GM19328 (cell line): Measurements from ENCODE around the gene TMEM238L.

Source experiments
- ATAC-seq: cut with Tn5 transposase; IDR thresholded peaks from one replicate; pipeline ENCODE4 v1.9.1; 2021; ENCODE audit warnings: mild to moderate bottlenecking, moderate library complexity; ENCODE audit not compliant: unreplicated experiment

TMEM238L gene

DNA sequence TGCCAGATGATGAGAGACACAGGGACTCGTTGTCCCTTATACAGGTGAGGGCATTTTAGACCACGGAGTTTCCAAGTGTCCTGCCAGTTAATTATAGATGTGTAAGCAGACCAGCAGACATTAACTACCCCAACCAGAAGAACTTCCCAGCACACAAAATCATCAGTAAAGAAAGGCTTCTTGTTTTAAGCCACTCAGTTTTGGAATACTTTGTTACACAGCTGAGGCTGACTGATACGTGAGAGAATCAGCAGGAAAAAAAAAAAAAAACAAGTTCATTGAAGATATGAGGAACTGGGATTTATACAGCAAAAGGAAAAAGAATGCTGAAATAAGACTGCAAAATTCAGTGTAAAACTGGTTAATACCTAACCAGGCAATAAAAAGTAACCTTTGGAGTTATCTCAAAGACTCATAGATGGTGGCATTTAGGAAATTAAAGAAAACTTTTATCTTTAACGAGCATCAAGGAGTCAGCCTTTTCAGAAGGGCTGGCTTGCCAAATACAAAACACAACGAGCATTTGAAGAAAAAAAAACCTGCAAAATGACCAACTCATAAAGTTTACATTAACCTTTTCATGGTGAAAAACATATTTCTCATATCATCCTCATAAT is 28.1 kb downstream of the TMEM238L start:
- no peak for ATAC-seq

DNA sequence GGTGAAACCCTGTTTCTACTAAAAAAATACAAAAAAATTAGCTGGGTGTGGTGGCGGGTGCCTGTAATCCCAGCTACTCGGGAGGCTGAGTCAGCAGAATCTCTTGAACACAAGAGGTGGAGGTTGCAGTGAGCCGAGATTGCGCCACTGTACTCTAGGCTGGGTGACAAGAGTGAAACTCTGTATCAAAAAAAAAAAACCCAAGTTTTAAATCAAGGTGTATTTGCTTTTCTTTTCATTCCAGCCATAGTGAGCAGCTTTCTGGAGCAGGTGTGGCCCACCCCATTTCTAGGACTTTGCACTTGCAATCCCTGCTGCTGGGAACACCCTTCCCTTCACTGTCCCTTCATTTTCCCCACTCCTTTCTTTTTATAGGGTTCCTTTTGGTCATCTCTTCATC is 28.8 kb downstream of the TMEM238L start:
- no peak for ATAC-seq

DNA sequence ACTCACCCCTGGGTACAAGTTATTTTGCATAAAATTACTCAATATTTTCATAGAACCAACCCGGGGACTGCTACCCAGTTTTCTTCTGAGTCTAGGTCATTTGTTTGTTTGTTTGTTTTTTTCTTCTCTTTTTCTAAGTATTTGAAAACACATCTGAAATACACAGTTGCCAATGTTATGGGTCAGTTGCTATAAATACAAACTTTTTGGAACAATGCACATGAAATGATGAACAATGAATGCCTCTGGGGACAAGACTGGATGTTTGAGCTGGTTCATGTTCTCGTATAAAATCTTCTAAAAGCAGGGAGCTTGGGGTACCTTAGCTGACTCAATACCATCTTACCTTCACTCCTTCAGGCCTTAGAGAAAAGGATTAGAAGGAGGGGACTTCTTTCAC is 30.5 kb downstream of the TMEM238L start:
- ATAC-seq: no peak

DNA sequence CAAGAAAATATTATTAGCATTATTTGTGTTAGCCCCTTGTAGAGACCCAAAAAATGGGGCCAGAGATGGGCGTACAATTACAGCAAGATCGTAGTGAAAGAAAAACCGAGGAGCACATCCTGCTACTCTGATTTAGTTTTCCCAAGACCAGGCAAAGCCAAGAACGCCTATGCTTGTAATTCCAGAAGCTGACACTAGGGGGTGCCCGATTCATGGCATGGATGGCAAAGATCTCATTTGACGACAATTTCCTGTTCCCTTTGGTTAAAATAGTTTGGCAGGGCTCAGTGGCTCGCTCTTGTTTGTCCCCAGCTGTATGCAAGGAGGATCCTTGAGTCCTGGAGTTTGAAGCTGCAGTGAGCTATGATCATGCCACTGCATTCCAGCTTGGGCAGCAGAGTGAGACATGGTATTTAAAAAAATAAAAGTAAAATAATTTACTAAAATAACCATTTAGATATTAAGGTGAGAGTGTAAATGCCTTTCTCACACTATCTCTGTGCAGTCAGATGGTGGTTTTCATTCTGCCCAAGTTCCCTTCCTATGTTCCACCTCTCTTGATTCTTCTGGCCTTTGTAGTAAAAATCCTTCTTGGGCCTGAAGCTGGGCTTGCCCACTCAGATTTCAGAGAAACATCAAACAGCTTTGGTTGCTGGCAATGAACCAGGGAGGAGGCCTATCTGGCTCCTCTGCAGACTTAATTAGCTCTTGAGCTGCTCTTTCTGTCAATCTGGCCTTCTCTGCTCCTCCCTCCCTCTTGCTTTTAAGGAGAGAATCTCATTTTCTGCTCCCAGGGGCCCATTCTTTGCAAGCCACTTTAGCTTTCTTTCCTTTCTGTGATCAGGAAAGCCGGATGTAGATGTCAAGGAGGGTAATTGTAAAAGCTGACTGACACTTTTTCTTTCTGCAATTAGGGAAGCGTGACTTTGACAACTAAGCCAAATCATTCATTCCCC is 31.2 kb downstream of the TMEM238L start:
- no peak for ATAC-seq

DNA sequence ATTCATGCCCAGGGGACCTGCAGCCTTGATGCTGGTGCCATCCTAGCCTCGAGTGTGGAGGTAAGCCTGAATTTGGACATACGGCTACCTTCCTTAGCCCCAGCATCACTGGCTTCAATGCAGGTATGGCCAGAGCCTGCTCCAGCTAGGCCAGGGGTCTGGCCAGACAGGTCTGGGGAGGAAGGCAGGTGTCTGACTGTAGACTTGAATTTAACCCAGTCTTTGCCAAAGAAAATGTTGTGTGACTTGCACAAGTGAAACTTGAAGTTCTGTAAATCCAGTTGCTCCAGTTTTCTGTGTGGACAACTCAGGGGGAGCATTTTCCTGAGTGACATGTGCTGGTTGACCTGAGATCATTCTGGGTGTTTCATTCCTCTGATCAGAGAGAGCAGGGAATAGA is 32.8 kb downstream of the TMEM238L start:
- no peak for ATAC-seq

DNA sequence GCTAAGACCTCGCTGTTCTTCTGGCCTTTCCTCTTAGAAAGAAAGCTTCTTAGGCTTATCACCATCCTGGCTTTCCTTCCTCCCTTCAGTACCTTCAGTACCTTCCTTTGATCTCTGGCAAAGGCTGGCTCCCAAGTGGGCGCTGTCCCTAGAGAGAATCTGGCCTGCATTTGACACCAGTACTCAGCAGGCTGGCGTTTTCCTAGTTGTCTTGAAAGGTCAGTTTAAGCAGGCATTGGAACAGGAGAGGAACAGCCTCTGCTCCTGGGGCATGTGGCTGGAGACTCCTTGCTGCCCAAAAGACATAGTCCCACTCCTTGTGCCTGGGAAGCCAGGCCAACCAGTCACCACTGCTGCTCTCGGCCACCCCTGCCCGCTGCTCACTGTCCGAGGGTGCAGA is 34.1 kb downstream of the TMEM238L start:
- no peak for ATAC-seq

DNA sequence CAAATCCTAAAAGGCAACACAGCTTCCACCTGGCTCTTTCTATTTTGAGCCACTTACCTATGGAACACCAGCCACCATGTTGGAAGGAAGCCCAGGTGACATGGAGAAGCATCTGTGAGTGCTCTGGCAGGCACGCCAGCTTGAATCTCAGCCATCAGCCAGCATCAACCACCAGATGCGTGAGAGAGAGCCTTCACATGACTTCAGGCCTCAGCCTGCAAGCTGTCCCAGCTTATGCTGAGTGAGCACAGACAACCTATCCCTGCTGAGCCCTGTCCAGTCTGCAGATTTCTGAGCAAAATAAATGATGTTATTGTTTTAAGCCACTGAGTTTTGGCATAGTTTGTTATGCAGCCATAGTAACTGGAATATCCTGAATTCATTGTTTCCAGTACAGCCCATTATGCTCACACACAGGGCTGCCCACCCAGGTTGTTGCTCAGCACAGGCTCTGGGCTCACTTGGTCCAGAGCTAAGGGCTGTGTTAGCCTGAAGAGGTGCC is 35.1 kb downstream of the TMEM238L start:
- no peak for ATAC-seq

DNA sequence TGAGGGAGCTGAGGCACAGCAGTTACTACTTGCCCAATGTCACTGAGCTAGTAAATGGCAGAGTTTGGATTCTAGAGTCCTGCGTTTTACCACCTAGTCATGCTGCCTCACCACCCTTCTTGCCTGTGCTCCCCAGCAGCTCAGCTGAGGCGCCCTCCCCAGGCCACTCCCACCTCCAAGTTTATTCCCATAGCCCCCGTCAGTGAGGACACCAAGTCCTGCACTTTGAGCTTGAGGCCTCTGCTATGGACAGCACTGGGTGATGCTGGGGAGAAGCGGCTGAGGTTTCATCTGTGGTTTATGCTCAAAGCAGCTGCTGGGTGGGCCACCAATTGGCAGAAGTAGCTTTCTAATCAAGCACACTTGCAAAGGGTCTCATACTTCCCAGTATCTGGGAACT is 36.7 kb downstream of the TMEM238L start:
- no peak for ATAC-seq

DNA sequence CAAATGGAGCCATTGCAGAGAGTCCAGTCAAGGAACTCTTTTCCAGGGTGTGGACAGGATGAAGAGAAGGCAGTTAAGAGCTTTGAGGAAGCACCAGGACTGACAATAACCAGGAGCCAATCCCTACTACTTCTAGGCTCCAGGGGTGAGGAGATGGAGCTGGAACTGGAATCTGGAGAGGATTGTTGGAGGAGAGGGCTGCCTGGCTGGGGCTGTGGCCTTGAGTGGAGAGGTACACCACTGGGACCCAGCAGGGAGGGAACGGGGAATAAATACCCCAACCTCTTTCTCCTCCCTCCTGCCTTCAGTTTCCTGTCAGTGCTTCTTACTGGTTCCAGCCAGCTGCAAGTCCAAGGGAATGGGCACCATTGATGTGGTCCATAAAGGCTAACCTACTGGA is 41.9 kb downstream of the TMEM238L start:
- no peak for ATAC-seq

DNA sequence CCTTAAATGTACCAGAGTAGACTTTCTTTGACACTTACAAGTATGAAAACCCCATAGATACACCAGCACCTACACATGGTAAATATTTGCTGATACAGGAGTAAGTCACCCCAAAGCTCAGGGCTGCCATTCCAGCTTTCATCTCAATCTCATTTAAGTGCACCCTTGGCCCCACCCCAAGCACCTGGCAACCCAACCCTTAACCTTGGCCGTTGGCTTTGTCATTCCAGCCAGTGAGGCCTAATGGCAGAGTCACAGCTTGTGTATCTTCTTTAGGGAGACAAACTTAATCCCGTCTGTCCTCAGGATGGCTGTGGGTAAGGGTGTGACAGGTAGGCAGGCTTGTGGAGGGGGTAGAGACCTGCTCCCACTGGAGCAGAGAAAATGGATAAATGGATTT is 42.6 kb downstream of the TMEM238L start:
- ATAC-seq: no peak

DNA sequence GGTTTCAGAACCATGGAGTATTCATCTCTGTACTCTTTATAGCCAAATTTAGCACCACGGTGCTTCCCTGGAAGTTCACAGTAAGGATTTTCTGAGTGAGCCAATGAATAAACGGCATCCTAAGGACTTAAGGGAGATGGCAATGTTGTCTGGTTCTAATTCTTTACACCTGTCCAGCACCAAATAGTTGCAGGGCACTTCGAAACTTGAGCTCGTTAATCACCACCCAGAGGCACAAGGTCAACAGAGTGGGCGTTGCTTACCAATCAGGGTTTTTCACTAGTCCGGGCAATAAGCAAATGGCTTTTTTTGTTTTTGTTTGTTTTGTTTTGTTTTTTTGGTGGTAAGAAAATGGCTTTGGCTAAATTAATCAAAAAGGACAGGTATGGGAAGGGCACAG is 45.8 kb downstream of the TMEM238L start:
- no peak for ATAC-seq

DNA sequence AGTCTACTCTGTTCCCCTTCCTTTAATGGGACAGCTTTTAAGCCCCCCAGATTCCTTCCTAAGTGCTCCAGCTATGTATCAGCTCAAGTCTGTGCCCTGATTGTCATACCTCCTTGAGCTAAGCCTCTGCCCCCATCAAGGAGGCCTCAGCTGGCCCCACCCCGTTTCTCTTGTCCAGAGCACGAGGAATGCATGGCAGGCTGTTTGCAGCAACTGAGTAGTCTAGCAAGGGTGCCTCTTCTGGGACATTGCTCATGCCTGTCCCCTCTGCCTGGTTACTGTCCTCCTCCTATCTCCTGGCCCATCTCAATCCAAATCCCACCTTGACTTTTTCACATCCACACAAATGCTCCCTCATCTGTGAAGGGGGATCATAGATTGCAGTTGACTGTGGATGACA is 46.3 kb downstream of the TMEM238L start:
- ATAC-seq: no peak

DNA sequence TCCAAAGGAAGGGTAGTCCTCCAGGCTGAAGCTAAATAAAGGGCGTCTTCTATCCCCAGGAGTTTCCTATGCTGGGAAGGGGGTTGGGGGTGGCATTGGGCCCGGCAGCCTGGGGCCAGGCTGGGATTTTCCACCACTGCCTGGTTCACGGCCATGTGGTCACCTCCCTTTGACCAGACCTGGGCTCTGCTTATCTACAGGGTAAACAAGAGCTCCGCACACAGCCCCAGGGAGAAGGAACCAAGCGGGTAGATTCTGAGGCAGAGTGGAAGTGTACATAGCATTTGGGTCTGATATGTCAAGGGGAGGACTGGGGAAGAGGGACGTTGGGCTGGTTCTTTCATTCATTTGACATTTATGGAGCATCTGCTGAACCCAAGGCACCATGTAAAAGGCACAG is 46.8 kb downstream of the TMEM238L start:
- ATAC-seq: no peak

DNA sequence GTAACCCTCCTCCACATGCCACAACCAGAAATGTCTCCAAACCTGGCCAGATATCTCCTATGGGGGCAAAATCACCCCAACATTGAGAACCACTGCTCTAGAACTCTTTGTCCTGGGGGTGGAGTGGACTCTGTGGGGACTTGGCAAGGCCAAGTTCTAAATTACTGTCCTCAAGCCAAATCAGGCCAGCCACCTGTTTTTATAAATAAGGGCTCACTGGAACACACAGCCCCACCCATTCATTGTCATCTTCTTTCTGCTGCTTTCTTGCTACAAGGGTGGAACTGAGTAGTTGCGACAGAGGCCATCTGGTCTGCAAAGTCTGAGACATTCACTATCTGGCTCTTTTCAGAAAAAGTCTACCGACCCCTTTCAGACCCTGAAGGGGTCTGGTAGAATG is 47.3 kb downstream of the TMEM238L start:
- ATAC-seq: no peak

DNA sequence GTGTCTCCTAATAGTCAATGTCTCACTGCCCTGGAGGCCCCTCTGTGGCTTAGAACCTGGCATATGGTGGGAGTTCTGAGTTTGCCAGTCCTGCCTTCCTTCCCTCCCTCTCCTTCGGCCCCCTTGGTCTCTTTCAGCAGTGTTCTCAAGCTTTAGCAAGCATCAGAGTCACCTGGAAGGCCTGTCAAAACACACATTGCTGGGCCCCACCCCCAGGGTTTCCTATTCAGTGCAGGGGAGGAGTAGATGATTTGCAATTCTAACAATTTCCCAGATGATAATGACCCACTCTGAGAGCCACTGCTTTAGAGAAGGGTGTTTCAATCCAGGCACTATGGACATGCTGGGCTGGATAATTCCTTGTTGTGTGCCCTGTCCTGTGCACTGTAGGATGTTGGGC is 47.7 kb downstream of the TMEM238L start:
- no peak for ATAC-seq

DNA sequence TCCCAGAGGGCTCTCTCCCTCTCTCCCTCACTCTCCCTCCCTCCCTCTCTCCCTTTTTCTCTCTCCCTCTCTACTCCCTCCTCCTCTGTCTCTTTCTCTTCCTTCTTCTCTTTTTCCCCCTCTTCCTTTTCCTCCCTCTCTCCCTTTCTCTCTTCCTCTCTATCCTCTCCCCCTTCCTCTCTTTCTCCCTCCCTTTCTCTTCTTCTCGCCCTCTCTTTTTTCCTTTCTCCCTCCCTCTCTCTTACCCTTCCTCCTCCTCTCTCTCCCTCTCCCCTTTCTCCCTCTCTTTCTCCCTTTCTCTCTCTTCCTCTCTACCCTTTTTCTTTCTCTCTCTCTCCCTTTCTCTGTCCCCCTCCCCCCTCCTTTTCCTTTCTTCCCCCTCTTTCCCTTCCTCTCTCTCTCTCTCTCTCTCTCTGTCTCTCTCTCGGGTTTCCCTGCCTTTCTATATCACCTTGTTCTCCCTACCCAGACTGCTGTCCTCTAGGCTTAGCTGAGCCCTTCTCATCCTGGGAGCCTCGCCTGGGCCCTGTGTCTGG is 48.2 kb downstream of the TMEM238L start:
- ATAC-seq: no peak

DNA sequence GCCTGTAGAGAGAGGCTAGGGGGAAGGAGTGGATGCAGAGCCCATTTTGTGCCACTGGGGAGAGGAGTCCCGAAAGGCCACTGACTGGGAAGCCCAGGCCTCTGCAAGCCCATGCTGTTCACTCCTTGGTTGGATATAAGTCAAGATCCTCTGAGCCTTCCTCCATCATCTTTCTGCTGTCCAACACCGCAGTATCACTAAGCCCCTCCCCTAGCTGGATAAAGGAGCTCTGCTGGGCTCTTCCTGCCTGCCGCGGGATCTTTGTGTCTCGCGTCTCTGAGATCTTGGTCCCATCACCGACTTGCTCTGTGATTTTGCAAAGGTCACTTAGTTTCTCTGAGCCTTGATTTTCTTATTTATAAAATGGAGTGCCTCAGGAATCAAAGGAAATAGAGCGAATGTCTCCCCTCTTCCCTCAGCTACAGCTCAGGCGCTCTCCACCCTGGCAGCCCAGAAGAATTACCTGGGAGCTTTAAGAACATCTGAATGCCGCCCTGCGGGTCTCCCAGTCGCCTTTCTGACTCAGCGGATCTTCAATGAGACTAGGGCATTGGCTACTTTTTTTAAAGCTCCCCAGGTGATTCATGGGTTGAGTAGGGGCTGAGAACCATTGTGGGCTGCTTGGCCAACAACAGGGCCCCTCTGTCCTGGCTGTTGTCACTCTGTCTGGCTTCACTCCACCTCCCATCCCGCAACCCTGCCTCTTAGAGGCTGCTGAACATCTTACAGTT is 48.9 kb downstream of the TMEM238L start:
- ATAC-seq: no peak

DNA sequence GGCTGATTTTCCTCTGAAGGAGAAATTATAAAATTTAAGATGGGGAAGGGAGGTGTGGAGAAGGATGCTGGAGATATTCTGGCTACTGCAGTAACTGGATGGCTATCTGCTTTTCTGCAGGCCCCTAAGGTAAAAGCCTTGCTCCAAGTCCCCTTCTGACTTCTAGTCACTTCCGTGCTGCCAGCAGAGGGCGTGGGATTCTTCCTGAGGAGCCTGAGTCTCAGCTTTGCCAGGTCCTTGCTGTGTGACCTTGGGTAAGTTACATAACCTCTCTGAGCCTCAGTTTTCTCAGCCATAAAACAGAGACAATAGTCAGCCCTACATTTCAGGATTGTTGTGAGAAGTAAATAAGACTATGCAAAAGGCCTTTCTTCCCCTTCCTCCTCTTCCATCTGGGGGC is 49.8 kb downstream of the TMEM238L start:
- ATAC-seq: no peak

DNA sequence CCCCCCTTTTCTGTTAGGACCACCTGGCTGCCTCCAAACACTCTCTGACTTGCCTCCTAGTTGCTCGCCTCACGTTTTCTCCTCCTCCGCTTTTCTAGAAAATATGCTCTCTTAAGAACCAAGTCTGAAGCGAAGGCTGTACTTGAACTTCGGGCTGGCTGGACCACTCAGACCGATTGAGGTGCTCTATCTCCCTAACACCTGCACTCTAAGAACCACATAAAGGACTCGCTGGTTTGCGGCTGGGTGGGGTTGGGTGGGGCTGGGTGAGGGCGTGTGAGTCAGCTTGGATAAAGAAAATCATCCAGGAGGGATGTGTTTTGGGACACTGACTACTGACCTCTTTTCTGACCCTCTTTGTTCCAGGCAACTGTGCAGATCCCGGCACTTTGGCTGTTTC is 51.2 kb downstream of the TMEM238L start:
- no peak for ATAC-seq

DNA sequence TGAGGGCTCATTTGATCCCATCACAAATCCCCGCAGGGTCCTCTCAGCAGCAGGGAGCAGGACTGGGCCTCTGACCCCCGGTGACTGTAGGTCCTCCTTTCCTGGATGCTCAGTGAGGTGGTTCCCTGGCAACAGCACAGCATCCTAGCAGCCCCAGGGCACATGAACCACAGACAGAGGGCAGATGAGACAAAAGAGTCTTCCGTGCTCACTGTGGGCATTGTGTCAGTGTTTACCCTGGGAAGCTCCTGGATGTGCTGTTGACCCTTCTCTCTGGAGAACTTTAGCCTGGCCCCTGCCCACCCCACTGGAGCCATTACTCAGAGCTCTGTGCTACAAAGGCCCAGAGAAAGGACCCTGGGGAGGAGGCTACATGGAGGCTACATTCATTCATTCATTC is 52.3 kb downstream of the TMEM238L start:
- ATAC-seq: no peak

DNA sequence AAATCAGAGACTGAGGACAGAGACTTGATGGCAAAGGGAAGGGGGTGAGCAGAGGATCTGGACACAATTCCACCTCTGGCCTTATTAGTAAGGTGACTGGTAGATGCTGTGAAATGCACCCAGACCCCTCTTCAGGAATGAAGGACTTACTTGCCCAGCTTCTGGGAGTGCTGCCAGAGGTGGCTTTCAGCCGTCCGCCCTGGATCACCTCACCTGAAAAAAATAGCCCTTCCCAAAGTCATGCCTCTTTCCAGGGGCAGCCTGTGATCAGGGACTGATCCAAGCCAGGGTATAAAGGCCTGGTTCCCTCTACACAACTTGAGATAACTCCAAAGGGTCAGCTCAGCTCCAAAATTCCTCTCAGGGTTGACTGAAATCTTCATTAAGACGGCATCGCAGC is 53.7 kb downstream of the TMEM238L start:
- ATAC-seq: no peak
